ENCODE measurements around the gene NEUROD6. TPM values are rescaled to one million over a fixed set of nuclear protein-coding genes. Genes with fewer than 3 reads are reported as not detected.

NEUROD6 gene
- polyA plus RNA-seq, 3 donors, result not detected

DNA sequence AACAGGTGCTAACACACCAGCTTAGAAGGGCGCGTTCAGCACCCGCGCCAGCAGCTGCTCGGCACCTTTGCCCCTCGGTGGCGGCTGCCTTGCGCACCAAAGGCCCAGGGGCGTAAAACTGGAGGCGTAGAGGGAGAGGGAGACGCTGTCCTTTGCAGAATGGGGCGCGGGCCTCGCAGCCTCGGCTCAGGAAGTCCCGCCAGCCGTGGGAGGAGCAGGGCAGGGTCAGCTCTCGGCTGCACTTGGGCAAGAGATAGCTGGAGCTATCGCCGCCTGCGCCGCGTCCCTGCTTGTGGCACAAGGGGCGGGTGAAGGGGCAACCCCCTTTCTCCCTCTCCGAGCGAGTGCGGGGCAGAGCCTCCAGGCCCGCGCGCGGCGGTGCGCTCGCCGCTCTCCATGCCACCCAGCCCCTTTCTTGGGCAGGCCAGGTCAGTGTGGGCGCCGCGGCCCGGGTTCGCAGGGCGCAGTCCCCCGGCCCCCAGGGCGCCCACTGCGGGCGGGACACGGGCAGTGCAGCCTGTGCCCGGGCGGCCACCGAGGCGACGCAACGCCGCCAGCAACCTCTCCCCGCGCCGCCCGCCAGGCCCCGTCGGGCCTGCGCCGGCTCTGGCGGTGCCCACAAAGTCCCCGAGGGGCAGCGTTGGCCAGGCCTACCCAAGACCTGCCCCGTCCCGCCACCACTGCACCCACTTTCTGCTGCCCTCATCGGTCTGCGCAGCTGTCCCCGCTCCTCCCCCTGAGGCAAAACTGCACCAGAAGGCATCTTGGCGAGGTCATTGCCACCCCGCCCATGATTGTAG lies 4.1 kb downstream of the NEUROD6 start:
- 6 to 10% (median 8%) methylated on average over 44 to 71 of the region's 71 CpGs for WGBS, 3 donors
- H3K27ac ChIP-seq (ENCODE audit: low read depth, low read length), result no peak overlapping the region

DNA sequence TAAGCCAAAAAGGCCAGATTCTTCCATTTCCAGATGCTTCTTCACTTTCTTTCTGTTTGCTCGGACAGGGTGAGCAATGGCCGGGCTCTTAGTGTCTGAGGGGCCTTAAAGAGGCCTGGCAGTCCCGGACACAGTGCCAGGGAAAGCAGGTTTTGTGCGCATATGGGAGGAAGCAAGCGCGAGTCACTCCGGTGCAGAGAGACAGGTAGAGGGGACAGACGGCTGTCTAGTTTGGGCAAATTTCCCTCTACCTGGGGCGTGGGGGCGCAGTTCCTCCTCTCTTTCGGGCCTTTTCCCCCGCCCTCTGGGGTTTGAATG lies 4.7 kb downstream of the NEUROD6 start:
- 2 to 14% (median 13%) methylated on average over 10 to 12 of the region's 12 CpGs for WGBS, 3 donors
- no peak overlapping the region for H3K27ac ChIP-seq (ENCODE audit: low read depth, low read length)

DNA sequence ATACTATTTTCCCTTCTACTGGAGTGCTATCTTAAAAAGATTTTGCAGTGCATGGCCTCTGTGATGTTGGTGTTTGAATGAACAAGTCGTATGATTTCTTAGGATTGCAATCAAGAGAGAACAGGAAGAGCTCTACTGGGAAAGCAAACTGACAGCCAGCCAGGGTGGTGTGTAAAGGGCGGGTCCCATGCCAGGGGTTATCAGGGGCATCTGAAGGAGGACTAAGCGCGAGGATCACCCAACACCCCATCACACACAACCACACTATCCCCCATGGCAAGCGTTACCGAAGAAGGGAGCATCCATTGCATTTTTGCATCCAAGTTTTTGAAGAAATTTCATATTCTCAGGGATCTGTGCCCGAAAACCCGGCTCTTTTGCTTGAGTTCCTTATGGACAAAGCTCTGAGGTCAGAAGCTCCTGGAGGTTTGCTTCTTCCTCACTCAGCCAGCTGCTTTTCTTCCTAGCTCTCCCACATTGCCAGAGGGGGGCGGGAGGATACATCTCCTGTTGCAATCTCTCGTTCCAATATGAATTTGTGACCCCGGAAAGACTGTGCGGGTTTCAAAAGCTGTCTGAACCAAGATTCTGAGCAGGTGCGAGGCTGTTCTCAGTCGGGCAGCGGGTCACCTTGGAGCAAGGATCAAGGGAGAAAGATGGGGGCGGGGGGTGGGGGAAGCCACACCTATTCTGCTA lies 5.2 kb downstream of the NEUROD6 start:
- no peak overlapping the region for H3K27ac ChIP-seq (ENCODE audit: low read depth, low read length)
- 42 to 48% (median 42%) methylated on average over 16 of the region's 16 CpGs for whole genome bisulfite sequencing, 3 donors

DNA sequence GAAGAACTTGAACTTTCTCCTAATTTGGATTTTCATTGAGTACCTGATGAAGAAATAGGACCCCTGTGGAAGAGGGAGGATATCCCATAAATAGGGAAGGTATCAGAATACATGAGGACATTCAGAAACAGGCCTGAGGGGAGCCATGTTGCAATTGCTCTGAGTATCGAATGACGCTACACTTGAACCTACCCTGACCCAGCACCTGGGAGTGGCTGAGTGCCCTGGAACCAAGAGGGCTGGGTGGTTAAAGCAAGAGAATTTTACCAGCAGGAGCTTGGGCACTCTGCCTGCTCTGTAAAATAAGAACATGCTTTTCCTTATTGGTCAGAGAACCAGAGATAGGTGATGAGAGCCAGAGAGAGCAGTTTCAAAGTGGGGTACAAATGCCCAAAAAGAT lies 7.2 kb downstream of the NEUROD6 start:
- no peak overlapping the region for H3K27ac ChIP-seq (ENCODE audit: low read depth, low read length)
- WGBS, 3 donors, result 47 to 91% (median 85%) methylated on average over 2 of the region's 2 CpGs

DNA sequence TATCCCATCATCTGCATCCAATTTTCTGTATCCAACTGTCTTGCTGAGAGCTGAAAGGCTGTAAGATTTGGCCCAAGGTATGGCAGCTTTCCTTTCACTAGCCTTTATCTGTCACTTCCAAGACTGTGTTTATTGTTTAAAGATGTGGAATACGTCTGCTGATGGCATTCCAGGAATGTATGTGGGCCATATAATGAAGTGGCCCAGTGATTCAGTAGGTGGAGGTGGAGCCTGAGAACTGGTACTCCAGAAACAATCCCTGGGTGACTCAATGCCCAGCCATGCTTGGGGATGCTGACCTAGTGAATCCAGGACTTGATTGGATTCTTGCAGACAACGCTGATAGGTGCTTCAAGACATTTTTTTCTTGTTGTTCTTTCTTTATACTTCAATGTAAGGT lies 13.5 kb downstream of the NEUROD6 start:
- WGBS, 3 donors, result 49 to 63% (median 52%) methylated on average over 2 of the region's 2 CpGs

DNA sequence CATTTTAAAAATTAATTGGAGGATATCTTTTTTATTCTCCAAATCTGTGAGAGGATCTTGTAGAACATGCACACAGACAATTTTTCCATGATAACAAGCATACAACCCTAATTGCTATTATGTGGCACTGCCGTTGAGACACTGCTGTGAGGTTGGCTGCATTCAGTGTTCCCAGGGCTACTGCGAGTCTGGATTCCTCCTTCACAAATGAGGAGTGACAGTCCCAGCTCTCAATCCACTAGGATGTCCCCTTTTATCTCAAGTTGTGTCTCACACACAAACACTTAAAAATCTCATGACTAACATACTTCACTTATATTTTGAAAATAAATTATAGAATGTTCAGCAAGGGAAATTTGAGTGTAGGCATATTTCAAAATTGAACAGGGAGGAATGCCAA lies 14.1 kb downstream of the NEUROD6 start:
- WGBS, 3 donors, result 57 to 77% (median 60%) methylated on average over 2 of the region's 2 CpGs
- no peak overlapping the region for H3K27ac ChIP-seq (ENCODE audit: low read depth, low read length)

More for the DNA sequence above, 13.5 kb downstream of the NEUROD6 start:
- H3K27ac ChIP-seq (ENCODE audit: low read depth, low read length), result no peak overlapping the region

DNA sequence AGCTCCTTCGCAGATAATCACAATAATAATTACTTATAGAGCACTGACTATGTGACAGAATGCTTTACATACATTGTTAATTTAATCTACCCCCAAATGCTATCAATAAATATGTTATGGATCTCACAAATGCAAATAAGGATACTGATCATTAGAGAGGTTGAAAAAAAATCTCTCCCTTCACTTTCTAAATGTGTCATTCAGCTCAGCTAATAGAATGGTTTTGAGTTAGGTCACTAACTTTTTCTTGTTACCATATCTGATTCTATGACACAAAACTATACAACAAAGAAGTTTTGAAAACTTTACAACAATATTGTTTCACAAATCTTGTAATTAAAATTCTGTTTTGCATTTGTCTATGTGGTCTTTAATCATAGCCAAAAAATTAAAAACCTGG lies 17.4 kb downstream of the NEUROD6 start:
- H3K27ac ChIP-seq (ENCODE audit: low read depth, low read length), result no peak overlapping the region
- WGBS, 3 donors, result 72 to 79% (median 78%) methylated on average over 1 of the region's 1 CpG

DNA sequence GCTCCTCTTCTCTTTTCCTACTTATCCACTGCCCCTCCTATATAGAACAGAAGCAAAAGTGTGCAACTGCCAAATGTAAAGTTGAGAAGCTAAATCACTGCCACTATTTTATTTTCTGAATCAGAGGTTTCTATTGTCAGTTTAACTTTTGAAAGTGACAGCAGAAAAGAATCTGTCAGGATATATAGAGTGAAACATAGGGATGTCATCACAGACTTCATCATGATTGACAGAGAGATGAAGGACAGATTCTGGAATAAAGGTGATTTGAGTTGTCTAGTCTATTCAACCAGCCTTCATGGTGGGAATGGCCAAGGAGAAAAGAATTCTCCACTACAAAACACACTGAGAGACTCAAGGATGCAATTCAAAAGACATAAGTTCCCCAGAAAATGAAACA lies 19.9 kb downstream of the NEUROD6 start:
- no peak overlapping the region for H3K27ac ChIP-seq (ENCODE audit: low read depth, low read length)

DNA sequence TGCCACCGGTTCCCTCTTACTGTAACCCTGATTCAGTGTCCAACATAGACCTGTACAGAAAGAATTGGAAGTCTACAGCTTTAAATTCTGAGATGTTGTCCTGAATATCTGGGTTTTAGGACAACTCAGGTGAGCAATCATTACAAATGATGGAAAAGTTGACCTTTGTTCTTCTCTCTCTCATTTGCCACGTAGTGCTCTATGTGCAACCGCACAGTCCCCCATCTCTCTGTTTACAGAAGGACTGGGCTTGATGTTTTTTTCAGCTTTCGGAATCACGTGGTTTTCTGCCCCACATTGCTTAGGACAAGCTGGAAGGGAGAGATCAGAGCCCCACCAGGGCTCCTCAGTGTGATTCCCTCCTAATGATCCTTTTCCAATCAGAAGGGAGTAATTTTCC lies 22.2 kb downstream of the NEUROD6 start:
- 35 to 67% (median 64%) methylated on average over 5 of the region's 5 CpGs for WGBS, 3 donors
- H3K27ac ChIP-seq (ENCODE audit: low read depth, low read length), result no peak overlapping the region

DNA sequence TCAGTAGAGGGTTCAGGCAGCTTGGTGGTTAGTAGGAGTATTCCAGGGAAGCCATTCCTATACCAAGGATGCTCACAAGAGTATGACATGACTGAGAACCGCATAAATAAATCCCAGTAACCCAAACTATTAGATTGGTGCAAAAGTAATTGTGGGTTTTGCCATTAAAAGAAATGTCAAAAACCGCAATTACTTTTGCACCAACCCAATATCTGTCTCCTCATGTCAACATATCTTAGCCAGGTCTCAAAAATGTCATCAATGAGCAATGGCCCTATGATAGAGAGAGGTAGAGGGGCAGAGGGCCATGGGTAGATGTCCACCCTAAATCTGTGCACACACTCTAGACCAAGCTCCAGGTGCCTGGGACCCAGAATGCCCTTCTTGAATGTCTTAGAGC lies 23.6 kb downstream of the NEUROD6 start:
- no peak overlapping the region for H3K27ac ChIP-seq (ENCODE audit: low read depth, low read length)
- 70 to 80% (median 70%) methylated on average over 2 of the region's 2 CpGs for WGBS, 3 donors

DNA sequence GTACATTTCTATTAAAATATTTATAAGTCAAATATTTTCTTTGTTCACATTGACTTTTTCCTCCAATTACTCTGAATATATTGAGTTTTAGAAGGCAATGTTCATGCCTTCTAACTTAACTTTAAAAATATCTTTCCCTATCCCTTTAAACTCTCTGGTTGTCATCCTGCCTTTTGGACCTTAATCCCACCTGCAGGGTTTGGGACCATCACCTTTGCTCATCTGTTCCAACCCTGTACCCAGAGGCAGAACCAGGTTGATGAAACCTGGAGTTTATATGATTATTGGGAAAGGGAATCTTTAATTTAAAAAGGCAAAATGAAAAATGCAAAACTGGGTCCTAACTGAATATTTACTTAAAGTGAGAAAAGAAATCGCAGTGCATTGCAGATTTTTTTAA lies 24.8 kb downstream of the NEUROD6 start:
- WGBS, 3 donors, result 88 to 94% (median 92%) methylated on average over 1 of the region's 1 CpG
- H3K27ac ChIP-seq (ENCODE audit: low read depth, low read length), result no peak overlapping the region

DNA sequence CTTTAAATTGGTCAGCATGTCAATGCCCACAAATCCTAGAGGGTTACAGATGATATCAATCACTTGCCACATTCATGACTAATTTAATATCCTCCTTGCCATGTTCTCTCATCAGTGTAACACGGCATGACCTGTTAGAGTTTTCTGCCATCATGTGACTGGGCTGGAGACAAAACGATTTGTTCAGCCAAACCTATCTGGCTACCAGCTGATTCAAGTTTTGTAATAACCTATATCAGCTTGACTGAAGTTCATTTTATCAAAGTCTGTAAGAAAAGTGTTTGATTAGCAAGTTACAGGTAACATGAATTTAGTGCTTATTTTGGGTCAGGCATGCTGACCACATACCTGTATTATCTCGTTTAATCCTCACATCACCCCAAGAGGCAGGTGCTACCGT lies 25.7 kb downstream of the NEUROD6 start:
- H3K27ac ChIP-seq (ENCODE audit: low read depth, low read length), result no peak overlapping the region
- 60 to 77% (median 75%) methylated on average over 4 of the region's 4 CpGs for WGBS, 3 donors

DNA sequence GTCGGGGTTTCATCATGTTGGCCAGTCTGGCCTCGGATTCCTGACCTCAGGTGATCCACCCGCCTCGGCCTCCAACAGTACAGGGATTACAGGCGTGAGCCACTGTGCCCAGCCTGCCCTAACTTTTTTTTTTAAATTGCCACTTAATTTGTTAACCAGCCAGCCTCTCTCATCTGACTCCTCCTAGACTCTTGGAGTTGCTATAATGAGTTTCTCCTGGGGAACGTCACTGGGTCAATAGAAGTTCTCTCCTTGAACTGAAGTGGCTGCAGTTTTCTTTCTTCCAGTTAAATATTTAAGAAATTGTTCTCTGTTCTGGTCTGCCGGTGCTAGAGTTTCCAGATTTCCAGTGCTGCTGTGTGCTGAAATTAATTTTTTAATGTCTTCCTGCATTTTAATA lies 27.6 kb downstream of the NEUROD6 start:
- no peak overlapping the region for H3K27ac ChIP-seq (ENCODE audit: low read depth, low read length)
- WGBS, 3 donors, result 78 to 89% (median 87%) methylated on average over 7 of the region's 7 CpGs

DNA sequence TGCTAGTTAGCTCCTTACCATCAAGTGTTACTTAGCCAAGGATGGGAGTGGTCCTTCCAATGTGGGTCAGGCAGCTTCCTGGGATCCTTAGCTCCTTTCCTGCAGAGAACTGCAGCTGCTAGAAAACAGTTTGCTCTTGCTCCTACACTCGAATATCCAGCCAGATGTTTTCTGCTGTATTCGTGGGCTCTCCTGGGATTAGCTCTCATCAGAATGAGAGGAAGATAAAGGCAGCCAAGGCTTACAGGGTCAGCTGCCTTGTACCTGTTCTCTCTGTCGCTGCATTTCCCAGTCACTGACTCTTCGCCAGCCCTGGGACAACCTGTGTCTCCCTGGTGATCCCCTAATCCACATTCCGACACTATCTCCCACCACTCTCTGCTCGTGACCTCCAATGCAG lies 29.0 kb downstream of the NEUROD6 start:
- H3K27ac ChIP-seq (ENCODE audit: low read depth, low read length), result no peak overlapping the region
- WGBS, 3 donors, result 18 to 47% (median 42%) methylated on average over 6 of the region's 6 CpGs

DNA sequence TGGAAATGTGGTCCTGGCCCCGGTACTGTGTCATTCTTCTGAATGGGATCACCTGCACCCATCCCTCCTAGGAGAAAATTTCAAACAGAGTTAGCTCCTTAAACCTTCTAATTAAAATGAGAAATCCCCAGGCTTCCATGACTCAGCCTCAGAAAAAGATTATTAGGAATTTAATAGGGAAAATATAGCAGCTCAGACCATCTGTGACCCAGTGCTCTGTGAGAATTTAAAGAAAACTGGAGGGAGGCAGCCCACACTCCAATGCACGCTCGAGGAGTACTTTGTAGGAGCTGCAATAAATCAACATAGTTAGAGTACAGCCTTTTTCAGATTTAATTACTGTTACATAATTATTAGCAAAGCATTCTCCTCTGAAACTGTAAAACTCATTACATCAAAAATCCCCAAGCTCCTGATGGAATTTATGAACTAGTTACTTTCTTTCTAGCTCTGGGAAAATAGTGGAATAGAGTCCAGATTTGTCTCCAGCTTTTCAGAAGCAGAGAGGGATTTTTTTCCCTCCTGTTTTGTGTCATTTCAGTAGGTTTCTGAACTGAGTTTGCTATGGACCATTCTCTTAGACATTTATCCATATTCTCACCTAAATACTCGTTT lies 30.1 kb downstream of the NEUROD6 start:
- 55 to 61% (median 60%) methylated on average over 4 of the region's 4 CpGs for WGBS, 3 donors

DNA sequence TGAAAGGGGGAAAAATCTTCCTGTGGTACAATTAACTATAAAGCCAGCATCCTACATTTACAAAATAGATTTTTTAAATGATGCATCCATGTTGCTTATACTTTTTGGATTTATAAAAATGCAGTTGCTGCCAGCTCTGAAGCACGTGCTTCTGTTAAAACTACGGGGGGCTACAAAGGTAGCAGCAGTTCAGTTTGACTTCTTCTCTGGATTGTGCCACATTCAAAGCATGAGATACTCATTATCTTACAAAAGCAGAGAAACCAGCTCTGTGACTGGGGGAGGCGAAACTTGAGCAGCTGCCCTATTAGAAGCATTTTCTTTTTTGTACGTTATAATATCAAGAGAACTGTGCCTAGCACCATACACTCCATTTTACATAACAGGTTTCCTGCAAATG lies 31.1 kb downstream of the NEUROD6 start:
- WGBS, 3 donors, result 33 to 66% (median 44%) methylated on average over 4 of the region's 4 CpGs
- no peak overlapping the region for H3K27ac ChIP-seq (ENCODE audit: low read depth, low read length)

More for the DNA sequence above, 30.1 kb downstream of the NEUROD6 start:
- H3K27ac ChIP-seq (ENCODE audit: low read depth, low read length), result no peak overlapping the region

DNA sequence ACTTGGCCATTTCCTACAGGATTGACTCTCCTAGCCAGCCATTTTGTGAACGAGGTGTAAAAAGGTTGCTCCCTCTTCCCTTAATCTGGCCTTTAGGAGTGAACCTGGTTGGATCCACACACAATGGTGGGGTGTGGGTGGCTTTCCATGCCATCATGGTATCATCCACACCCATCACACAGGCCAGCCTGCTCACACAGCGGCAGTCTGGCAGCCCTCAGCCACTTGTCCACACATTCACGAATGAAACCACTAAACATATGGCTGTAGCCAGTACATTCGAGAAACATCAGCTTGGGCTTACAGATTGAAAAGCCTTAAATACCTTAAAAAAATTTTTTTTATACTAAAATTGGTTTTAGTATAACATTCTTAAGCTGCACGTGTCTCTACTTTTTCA lies 31.9 kb downstream of the NEUROD6 start:
- H3K27ac ChIP-seq (ENCODE audit: low read depth, low read length), result no peak overlapping the region
- 83 to 87% (median 84%) methylated on average over 5 of the region's 5 CpGs for WGBS, 3 donors

DNA sequence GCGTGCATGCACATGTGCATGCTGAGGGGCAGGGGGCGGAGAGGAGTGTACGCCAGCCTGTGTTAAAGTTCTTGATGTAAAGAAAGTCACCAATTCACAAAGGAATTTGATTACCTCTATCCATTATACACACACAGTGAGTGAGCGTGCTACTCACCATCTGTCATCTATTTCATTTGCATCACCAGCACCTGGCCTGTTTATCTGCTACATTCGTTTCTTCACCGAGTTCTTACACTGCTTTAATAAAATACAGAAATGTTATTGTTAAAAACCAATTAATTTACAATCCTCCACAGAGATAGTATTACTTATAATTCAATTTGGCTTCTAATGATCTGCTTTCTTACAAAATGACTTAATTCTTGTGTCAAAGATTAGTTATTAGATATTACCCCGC lies 32.6 kb downstream of the NEUROD6 start:
- WGBS, 3 donors, result 58 to 86% (median 81%) methylated on average over 7 of the region's 7 CpGs
- no peak overlapping the region for H3K27ac ChIP-seq (ENCODE audit: low read depth, low read length)

DNA sequence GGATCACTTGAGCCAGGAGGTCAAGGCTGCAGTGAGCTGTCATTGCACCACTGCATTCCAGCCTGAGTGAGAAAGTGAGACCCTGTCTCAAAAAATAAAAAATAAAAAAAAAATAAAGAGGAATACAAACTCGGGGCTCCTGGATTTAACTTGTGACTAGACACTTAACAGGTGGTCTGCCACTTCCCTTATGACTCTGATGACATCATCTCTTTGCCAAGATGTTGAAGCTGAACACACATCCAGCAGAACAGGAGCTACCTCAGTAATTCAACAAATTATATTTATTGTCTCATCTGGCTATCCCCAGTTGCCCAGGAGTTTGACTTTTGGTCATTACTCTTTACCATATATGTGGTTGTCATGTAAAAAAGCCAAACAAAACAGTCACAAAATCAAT lies 35.3 kb downstream of the NEUROD6 start:
- WGBS, 3 donors, result 54 to 64% (median 59%) methylated on average over 1 of the region's 1 CpG
- H3K27ac ChIP-seq (ENCODE audit: low read depth, low read length), result no peak overlapping the region

DNA sequence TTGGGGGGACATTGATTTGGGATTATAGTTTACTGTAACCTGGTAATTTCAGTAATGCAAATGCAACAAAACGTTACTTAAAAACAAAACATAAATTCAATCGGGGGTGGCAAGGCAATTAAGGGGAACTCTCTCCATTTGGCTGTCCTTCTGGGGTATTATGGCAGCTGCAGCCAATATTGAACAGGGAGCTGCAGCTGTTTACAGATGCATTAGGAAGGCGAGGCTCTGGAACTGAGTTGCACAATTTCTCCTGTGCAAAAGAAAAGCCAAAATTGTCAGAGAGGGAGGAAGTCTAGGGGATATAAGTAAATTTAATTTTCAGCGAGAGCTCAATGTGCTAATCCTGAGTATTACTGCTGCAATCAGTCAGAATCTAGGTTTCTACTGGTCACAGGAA lies 36.1 kb downstream of the NEUROD6 start:
- WGBS, 3 donors, result 47 to 60% (median 54%) methylated on average over 4 of the region's 4 CpGs
- H3K27ac ChIP-seq (ENCODE audit: low read depth, low read length), result no peak overlapping the region

Data from adipose tissue (tissue), 3 donors.